Measurements from ENCODE around the gene GOLT1B.

GRCh38 chr12:21523148-21523547 is 21.6 kb downstream of the GOLT1B start:
- TF ChIP-seq CTCF (IDR thresholded peaks at IDR 0.05): no peak
- TF ChIP-seq POLR2A (IDR thresholded peaks at IDR 0.05): no peak
